Measurements from ENCODE around the gene TSC22D1.

- TF ChIP-seq CTCF (conservative IDR thresholded peaks at IDR 0.05; ENCODE audit: low read length) = no peak
- TF ChIP-seq EZH2phosphoT487 (IDR thresholded peaks at IDR 0.05; ENCODE audit: borderline replicate concordance, low read depth, low read length) = no peak
Measured at GRCh38 chr13:44431150-44431549, 145.0 kb downstream of the TSC22D1 start.
